ENCODE results near the gene GPR78.

DNA sequence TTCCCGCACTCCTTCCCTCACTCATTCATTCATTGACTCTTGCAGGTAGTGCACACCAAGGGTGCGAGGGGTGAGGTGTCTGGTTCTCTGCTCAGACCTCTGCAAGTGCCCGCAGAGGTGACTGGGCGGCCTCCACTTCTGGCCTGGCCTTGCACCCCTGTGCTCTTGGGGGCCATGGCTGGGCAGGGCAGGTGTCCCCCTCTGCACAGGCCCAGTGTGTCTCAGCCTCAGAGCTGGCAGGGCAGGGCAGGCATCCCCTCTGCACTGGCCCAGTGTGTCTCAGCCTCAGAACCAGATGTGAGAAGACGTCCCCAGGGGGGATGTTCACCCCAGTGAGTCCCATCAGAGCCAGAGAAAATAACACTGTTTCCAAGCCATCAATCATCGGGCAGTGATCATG is 29.2 kb downstream of the GPR78 start:
- TF ChIP-seq POLR2AphosphoS5 (IDR thresholded peaks at IDR 0.05; ENCODE audit: borderline replicate concordance, low read depth, low read length), result no peak
- no peak for TF ChIP-seq EZH2 (IDR thresholded peaks at IDR 0.05)
